NK-92 (cell line): Measurements from ENCODE around the gene TGFBR2.
A peak's percentile ranks its signal among the peaks of the same experiment; 100 is the strongest.
"Not testable (repeated sequence)": the region's sequence is repeated elsewhere in the genome, so short reads cannot be mapped to it uniquely, and the experiment has no call there.

Experiments
- DNase-seq: peaks from one replicate; lab custom pipeline; 2025; ENCODE audit not compliant: unreplicated experiment; lab: John Stamatoyannopoulos, UW

Gene TGFBR2

DNA sequence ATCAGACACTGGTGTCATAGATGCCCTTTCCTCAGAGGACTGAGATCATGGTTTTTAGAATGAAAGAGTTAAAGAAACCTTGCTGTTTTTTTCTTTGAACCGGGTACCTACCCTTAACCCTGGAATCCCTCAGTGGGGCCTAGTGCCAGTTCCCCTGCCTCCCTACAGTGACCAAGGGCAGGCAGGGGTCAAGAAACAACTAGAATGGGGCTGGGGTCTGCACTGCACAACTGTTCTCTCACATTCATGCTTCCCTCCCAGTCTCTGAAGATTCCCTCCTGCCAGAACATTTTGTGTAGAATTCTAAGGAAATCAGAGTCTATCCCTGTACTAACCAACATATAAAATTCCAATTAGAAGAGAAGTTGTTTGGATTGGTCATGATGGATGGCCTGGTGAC is 47.9 kb downstream of the TGFBR2 start:
- DNase-seq, result no peak

DNA sequence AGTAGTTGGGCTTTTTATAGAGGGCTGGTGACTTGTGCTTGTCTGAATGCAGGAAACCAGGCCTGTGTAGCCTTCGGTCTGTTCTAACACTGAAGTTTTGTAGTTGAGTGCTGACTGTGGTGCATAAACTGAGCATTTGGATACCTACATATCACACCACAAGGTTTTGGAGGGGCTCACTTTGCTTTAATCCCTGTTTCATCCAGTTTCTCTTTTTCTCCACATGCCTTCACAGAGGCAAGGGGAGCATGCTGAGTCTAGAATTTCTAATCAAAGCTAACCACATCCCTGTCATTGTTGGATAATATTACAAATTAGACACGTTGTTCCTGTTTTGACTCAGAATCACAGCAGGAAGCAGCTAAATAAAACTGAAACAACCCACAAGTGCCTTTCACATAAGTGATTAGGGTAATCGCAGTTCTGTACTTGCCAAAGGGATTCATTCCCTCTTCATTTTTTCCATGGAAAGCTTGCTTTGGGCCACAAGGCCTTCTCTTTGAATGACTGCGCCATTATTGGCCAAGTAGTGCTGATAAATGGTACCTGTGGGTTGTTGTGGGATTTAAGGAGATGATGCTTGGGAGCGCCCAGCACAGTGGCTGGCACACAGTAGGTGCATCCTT is 48.9 kb downstream of the TGFBR2 start:
- DNase-seq, result no peak

DNA sequence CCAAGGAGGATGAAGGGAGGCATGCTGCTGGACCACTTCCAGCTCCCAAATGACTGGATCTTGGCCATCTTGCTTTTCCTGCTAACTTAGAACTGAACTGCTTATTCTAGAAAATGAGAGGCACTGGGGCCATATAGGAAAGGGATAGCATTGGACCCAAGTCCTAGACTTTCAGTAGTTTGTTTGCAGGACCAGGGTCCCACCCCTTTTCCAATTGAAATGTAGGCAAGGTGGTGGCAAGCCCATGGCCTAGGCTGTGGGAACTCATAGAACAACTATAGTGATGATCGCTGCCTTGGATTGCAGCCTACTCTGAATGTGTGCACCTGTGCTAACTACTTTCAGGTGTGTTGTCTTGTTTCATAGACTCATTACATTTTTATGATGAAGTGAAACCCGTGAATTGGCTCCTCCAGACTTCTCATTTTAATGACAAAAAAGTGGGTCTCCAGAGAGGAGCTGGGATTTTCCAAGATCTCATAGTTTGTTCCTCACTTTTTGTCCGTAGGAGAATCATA is 50.3 kb downstream of the TGFBR2 start:
- DNase-seq, result no peak

DNA sequence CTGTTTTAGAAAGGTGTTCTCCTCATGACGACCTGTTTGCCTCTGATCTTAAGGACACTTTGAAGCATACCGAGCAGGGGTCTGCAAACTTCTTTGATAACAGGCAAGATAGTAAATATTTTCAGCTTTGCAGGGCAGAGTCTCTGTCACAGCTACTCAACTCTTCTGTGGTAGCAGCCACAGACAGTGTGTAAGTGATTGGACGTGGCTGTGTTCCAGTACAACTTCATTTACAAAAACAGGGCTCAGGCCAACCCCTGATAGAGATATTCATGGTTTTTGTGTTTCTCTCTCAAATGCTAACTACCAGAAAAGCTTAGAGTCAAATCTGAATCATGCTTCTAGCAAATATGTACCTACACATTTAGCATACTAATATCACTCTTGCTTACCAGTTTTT is 51.5 kb downstream of the TGFBR2 start:
- DNase-seq, result no peak

DNA sequence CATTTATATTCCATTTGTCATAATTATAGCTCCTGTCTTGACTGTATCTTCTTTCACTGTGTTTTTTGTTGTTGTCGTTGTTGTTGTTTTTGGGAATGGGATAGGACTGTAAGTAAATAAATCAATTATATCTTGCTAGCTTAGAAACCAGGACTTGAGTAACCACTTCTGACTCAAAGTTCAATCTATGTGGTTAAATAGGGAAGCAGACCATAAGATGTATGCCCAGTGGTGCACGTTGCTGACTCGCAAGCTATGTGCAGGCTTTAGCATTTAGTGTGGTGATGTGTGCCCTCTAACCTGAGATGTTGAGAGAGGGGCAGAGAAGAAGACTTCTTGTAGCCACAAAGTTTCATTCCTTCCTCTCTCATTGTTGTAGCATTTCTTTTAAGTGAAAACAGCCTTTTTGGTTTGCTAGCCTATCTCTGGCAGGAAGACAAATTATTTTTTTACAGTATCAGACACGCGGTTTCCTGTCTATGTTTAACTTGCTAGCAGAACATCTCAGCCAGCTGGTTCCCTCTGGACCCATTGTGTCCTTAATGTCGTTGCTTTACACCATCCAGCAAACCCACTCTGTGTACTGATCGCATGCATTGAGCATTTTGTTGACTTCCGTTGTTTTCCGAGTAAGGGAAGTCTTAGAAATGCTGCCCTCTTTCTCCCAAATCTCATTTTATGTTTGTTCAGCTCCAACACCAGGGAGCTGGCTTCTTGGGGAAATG is 52.1 kb downstream of the TGFBR2 start:
- DNase-seq, result peak; percentile 5

DNA sequence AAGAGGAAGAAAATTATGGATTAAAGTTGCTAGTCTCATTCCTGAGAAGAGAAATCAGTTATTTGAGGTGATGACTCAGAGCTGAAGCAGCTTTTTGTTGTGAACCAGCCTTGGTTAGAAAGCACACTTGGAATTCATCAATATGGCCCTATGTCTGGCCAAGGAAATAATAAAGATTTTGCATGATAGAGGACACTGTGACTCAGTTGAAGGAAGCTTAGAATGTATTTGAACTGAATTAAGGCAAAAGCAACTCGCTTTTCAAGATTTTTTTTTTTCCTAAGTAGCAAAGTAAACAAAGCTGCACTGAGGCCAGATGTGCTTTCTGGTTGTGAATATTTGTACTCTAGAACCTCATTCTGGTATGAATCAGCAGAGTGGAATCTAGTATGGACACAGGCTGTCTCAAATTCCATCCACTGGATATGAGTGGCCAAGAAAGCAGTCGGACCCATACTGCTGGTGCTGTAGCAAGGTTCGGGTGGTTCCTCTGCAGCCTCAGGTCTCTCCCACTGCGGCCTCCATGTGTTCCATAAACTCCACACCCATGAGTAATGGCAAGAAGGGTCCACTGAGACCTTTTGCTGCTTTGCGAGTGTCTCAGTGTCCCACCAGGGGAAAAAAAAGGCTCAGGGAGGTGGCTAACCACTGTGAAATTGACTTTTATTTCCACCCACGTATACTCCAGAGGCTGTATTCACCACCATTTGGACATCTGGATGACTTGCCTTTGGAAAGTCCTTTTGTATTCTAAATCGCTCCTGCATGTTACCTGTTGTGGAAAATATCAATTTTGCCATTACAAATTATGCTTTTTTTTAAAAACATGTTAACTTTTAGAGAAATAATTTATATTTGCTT is 53.1 kb downstream of the TGFBR2 start:
- DNase-seq, result no peak

DNA sequence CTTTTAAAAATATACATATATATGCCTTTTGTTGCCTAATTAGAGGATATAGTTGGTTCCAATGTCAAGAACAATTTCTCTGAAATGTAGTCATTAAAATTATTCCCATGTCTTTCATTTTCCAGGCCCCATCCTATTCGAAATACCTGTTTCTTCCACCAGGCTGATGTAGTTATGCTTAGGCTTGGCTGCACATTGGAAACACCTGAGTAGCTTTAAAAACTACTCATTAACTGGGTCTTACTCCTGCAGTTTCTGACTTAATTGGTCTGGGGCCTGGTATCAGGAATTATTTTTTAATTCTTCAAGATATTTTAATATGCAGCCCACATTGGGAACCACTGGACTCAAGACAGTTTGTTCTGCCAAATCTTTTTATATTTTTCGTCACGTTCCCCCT is 53.7 kb downstream of the TGFBR2 start:
- no peak for DNase-seq

DNA sequence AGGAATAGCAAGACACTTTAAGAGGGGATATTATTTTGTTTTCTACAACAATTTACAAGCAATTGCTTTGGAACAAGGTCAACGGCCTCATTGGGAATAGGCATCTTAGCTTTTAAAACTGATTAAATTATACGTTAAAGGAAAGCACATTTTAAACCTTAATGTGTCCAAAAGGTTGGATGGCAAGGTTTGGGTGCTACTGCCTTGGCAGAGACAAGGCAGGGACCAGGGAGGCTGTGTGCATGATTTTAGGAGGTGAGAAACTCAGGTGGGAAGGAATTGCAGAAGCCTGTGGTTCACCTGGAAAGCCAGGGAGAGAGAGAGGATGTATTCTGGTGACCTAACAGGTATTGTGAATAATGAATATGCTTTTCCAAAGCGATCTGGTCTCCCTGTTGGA is 54.3 kb downstream of the TGFBR2 start:
- DNase-seq, result no peak

DNA sequence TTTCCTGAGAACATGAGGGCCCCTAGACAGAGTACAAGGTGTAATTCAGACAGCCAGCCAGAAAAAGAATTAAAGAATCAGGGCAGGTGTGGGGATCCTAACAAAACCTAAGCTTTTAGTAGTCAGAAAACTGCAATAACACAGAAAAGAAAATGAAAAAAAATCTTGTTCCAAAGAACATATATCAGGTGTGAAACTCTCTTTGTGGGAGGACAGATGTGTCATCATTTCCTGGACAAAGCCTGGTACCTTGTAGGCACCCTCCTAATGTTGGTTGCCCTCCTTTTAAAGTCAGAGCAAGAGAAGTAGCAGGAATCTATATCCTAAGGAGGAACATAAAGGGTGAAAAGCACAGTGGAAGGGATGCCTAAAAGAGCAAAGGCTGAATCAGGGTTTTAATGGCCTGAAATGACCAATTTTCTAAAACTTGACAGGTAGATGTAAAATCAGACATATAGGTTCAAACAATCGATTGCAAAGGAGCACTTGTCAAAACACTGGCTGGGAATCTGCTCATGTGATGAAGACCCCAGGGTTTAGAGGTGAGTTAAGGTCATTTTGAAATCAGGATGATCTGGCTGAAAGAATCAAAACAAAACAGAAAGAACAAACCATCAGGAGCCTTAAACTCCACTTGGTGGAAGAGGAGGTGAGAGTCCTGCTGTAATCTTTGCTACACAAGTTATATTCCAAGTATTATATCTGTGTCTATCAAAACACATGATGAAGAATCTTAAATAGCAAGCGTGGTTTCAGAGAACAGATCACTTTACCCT is 54.9 kb downstream of the TGFBR2 start:
- no peak for DNase-seq

DNA sequence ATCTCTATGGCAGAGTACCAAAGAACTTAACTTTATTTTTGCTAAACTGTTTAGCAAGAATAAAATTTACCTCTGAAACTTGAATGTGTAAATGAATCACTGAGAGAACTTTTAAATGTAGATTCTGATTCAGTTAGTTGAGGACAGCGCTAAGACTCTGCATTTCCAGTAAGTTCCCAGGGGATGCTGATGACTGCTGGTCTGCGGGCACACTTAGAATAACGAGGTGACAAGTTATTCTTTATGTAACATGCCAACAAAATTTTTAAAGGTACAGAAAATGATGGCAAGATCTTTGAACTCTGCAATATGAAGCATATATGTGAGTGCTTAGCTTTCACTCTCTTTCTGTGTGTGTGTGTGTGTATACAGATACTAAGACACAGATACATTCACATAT is 56.4 kb downstream of the TGFBR2 start:
- DNase-seq, result no peak

DNA sequence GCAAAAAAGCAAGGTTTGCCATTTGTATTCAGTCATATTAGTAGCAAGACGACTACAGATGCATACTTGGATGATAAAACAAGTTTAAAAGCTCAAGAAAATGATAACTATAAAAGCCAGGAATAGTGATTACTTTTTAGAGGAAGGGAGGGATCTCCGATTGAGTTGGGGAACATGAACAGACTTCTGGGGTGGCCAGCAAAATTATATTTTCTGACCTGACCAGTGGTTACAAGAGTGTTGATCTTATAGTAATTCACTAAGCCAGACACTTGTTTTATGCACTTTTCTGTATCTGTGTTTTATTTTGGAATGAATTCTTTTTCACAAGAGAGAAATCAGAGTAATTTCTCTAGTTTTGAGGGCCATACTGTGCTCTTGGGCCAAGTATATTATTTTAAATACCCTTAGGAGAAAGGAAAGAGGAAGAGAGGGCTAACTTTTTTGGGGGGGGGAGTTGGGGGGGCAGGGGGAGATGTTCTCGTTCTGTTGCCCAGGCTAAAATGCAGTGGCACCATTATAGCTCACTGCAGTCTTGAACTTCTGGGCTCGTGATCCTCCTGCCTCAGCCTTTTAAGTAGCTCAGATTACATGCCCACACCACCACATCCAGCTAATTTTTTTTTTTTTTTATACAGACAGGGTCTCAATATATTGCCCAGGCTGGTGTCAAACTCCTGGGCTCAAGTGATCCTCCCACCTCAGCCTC is 57.3 kb downstream of the TGFBR2 start:
- DNase-seq, result no peak

DNA sequence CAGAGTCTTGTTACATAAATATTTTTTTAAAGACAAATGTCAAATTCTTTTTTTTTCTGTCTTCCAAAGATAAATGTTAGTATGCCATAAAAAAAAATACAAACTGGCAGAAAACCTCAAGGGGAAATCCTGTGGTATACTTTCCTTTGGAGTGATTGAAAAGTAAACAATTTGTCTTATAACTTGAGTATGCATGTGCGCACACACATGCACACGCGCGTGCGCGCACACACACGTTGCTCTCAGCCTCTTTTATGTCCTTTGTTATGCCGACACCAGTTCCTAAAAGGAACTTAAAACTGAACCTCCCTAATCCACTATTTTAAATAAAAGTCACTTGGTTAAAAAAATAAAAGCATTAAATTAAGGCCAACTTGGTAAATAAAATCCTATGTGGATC is 58.1 kb downstream of the TGFBR2 start:
- DNase-seq, result no peak

DNA sequence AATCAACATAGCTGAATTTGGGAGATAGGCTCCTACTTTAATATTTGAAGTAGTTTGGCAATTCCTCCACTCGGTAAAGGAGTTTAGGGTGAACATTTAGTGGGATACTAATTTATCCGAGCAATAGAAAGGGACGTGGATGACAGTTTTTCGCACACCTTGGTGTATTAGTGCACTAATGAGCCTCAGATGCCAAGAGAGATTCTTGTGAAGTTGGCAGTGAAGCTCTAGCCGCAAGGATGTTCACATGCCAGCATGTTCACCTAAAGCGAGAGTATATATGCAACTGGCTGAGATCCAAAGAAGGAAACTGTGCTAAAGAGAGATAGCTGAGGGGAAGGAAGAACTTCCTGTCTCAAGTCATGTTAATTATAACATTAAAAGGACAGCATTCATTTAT is 58.5 kb downstream of the TGFBR2 start:
- no peak for DNase-seq

DNA sequence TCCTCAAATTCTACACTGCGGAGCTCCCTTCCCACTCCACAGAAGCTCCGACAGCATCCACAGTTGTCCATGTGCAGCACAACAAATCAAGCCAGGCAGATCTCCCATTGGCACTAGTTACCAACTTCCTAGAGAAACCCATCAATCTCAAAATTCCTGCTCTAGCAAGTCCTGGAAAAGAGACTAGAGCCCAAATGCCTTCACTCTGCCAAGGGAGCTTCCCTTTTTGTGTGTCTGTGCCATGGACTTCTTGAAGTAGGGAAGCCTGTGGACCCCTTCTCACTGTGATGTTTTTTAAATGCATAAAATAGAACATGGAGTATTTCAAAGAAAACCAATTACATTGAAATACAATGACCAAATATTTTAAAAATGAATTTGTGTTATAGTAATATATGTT is 59.1 kb downstream of the TGFBR2 start:
- no peak for DNase-seq

DNA sequence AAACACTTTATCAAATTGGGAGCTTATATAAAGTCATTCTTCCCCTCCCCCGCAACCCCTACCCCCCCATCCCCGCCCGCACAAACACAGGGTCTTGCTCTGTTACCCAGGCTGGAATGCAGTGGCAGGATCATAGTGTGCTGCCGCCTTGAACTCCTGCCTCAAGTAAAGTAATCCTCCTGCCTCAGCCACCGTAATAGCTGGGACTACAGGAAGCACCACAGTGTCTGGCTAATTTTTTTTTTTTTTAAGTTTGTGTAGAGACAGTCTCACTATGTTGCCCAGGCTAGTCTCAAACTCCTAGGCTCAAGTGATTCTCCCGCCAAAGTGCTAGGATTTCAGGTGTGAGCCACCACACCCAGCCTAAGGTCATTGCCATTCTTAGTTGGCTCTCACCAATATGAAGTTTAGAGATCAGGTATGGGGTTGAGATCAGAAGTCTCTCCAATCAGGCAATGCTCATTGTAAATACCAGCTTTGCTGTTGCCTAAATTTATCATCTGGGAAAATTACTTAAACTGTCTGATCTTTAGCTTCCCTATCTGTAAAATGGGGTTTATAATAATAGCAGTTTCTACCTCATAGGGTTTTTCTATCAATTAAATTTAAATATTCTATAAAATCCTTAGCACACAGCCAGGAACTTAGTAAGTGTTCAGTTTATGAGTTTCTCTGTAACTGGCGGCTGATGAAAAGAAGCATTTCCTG is 60.3 kb downstream of the TGFBR2 start:
- no peak for DNase-seq

DNA sequence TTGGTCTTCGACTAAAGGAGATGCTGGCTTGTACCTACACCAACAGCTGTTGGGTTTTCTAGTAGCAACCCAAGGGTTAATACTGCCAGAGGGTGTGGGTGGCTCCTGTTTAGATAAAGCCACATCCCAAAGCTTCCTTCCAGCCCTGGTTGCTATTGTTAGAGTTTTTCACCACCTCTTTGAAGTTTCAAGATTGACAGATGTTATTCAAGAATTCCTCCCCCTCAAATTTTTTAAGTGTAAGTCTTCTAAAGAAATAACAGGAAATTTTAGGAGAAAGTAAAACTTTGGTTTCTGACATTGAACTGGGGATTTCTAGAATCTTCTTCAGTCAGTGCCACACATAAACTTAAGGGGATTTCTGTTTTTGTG is 60.9 kb downstream of the TGFBR2 start:
- DNase-seq, result no peak

DNA sequence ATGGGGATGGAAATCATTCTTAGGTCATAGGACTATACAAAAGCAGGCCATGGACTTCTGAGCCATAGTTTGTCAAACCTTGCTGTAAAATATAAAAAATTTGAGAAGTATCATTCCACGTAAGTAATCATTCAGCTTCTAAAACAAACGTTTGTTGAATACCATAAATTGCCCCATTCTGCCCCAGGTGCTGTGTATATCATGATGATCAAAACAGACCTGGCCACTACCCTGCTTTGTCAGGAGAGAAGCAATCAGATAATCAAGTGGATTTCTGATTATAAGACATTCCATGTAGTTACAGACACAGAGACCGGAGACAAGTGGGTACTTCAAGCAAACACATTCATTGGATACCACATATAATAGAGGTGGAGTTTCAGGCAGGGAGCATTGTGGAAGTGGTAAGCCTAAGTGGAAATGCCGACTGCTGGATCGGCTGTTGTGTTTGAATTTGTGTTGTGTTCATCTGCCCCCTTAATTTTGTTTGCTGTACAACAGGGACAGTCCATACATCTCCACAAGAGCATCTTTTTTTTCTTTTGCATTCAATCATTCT is 61.7 kb downstream of the TGFBR2 start:
- DNase-seq, result no peak

DNA sequence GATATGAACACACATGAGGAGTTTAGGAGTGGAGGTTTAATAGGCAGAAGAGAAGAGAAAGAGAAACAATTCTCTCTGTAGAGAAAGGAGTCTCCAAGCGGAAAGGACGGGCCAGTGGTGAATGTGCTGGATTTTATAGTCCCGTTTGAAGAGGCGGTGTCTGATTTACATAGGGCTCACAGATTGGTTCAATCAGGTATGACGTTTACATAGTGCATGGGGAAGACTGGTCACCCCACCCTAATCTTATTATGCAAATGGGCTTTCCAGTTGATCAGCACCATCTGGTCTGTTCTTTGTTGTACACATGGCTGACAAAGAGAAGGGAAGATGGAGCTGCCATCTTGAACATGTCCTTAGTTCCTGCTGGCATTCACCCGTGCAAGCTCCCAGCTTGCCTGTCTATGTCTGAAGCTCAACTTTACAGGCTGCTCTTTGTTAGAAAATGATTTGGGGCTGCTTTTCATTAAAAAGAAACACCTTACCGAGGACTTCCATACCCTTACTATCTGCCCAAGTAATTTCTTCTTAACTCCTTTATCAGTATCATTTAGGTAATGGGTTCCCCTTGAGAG is 63.0 kb downstream of the TGFBR2 start:
- DNase-seq, result not testable (repeated sequence)

DNA sequence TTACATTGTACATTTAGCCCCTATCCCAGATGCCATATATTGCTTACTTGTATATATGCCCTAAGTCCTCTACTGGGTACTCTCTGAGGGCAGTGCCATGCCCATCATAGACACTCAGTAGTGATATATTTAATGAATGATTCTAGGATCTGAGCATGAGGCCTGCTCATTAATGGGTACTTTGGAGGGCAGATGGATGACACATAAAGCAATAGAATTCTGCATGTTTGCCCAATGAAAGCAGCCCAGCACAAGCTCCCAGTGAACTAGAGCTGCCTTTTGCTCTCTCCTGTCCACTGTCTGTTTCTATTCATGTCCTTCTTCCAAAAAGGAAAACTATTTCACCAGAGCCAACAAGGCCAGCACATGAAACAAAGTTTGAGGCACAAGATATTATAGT is 63.9 kb downstream of the TGFBR2 start:
- no peak for DNase-seq
